IPS-18c (cell line): ENCODE data around the gene CDON.

Experiments
- H3K4me3 ChIP-seq: 2 replicates; pipeline ENCODE4 v1.7.0; 2013; ENCODE audit warnings: low read depth, mild to moderate bottlenecking, low read length, moderate library complexity; ENCODE audit not compliant: insufficient read depth
- H3K9me3 ChIP-seq: one replicate; pipeline ENCODE4 v1.6.1; 2013; ENCODE audit warnings: mild to moderate bottlenecking, low read length, moderate library complexity; ENCODE audit not compliant: control insufficient read depth, insufficient read depth

The CDON gene

DNA sequence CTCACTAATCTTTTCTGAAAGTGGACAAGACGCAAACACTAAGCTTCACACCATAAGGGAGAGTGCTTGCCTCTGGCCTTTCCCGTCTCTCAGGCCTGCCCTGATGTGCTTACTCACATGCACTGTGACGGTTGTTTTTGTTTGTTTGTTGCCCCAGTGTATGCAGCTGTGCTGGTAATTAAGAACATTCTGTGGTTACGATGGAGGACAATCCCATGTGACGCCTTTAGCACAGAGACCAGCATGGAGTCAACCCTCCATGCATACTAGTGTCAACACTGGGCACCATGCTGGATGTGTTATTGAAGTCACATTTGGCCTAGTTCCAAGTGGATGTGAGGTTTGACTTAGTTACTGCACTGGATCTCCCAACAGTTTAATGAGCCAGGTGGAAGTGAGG is 27.8 kb upstream of the CDON start:
- H3K4me3 ChIP-seq: no peak overlapping the region

DNA sequence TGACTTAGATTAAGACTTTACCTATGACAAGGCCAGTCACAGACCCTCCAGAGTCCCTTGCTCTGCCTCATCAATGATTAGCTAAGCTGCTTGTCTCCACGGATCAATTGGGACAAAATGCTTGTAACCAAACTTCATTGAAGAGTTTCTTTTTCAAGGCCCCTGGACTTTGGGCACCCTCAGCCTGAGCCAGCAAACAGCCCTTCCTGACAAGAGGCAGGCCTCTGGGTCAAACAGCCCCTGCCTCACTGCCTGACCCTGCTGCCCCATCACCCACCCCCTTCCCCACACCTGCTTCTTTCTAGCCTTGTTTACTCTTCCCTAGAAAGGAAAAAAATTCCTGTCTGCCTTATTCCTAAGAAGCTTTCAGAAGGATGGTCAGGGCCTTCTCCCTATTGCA is 26.3 kb upstream of the CDON start:
- no peak overlapping the region for H3K4me3 ChIP-seq

More for the DNA sequence above, 27.8 kb upstream of the CDON start:
- H3K9me3 ChIP-seq: no peaks in the 10 kb centered on the region

DNA sequence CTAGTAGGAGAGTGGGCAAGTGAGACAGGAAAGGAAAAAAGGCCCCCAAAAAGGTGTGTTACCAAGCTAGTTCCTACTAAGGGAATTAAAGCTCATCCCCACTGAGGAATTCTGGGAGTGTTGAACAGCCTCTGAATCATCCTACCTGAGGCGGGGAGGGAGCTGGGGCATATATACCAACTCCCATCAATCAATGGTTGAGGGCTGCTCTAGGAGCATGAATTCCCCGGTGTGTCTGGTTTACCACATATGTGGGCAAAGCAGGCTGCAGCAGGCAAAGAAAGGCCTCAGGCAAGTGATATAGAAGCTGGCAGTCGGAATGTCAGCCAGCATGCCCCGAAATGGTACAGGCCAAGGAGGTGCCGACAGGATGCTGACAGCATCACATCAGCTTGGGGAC is 23.6 kb upstream of the CDON start:
- Histone ChIP-seq H3K9me3 (no peaks in the 10 kb centered on the region), H3K4me3 (no peak overlapping the region)

More for the DNA sequence above, 26.3 kb upstream of the CDON start:
- no peaks in the 10 kb centered on the region for H3K9me3 ChIP-seq

GRCh38 chr11:126084608-126084912 is 21.9 kb upstream of the CDON start:
- H3K4me3 ChIP-seq: no peak overlapping the region

GRCh38 chr11:126083829-126084607 is 21.4 kb upstream of the CDON start:
- Histone ChIP-seq H3K4me3 (no peak overlapping the region), H3K9me3 (no peaks in the 10 kb centered on the region)

More at GRCh38 chr11:126084608-126084912, 21.9 kb upstream of the CDON start:
- no peaks in the 10 kb centered on the region for H3K9me3 ChIP-seq

- H3K9me3 ChIP-seq: no peaks in the 10 kb centered on the region
- H3K4me3 ChIP-seq: no peak overlapping the region
Observed at GRCh38 chr11:126082251-126083109, 19.8 kb upstream of the CDON start.

DNA sequence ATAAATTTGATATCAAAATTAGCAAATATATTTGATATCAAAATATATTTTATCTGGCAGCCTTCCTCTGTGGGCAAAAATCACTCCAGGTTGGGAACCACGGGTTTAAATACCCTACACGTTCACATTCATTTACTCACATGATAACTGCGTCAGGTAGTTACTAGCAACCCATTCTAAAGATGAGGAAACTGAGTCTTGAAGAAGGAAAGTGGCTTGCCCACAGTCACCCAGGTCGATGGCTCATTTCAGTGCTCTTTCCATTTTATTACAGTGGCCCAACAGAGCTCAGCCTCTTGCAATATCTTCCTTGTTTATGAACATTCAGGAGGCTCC is 19.2 kb upstream of the CDON start:
- H3K9me3 ChIP-seq: no peaks in the 10 kb centered on the region
- H3K4me3 ChIP-seq: no peak overlapping the region

GRCh38 chr11:126080161-126080941 is 17.7 kb upstream of the CDON start:
- Histone ChIP-seq H3K4me3 (no peak overlapping the region), H3K9me3 (no peaks in the 10 kb centered on the region)

DNA sequence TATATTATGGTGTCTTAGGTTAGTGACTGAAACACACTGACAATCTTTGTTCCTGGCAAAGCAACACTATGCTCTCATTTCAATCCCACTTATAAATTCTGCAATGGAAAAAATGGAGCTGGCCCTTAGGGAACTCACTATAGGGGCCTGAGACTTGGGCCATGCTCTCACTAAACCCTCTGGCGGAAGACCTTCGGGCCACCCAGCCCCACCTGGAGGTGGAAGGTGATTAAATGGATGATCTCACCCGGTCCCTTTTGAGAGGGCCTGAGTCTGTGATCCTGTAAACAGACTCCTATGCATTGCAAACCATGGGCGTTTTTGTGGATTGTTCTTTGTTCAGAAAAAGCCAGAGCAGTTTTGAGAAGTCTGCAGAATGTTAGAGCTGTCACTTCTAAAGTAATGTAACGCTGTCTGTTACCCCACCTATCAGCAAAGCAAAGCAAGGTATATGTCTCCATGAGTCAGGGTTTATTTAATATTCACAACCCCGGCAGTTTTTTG is 17.0 kb upstream of the CDON start:
- Histone ChIP-seq H3K9me3 (no peaks in the 10 kb centered on the region), H3K4me3 (no peak overlapping the region)

GRCh38 chr11:126076641-126077040 is 14.0 kb upstream of the CDON start:
- H3K9me3 ChIP-seq: no peaks in the 10 kb centered on the region

GRCh38 chr11:126072801-126073594 is 10.3 kb upstream of the CDON start:
- Histone ChIP-seq H3K9me3 (no peaks in the 10 kb centered on the region), H3K4me3 (no peak overlapping the region)

More at GRCh38 chr11:126076641-126077040, 14.0 kb upstream of the CDON start:
- no peak overlapping the region for H3K4me3 ChIP-seq

DNA sequence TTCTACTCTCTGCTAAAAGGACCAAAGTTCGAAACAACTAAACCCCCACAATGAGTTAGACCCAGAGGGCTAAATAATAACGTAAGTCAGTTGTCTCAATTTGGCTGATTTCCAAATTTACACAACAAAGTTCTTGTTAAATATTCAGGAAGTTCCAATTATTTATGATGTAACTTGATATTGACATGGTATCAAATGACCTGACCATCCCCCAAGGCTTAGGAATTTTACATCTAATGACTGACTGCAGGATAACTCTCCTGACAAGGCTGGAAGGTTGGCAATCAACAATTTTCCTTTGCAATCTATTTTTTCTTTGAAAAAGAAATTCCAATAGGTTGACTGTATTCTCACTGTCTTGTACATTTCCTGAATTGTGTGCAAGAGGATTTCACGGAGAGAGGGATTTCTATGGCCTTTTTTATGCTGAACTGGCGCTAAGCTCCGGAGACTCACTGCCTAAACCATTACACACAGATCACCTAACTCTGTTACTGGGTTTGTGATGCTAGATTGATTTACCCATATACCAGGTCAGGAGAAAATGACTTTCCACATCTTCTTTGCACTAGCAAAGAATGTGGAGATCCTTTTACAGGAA is 9.6 kb upstream of the CDON start:
- Histone ChIP-seq H3K9me3 (no peaks in the 10 kb centered on the region), H3K4me3 (no peak overlapping the region)

DNA sequence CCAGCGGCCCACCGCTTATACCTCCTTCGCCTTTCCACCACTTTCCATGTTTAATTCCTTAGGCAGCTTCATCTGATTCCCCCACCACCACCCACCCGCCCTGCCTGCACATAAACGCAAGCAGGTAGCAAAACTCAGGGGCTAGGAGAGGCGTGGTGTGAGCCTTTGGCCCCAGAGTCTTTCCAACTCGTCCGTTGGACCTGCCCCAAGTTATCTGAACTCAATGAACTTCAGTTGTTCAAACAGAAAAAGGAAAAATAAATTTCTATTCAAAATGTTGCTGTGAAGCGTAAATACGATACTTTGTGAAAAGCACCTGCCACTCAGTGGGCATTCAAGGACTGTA is 814 bp upstream of the CDON start:
- H3K4me3 ChIP-seq: peak overlapping the region; percentile 44; the same call in 1 of the 2 replicates
- no peaks in the 10 kb centered on the region for H3K9me3 ChIP-seq

DNA sequence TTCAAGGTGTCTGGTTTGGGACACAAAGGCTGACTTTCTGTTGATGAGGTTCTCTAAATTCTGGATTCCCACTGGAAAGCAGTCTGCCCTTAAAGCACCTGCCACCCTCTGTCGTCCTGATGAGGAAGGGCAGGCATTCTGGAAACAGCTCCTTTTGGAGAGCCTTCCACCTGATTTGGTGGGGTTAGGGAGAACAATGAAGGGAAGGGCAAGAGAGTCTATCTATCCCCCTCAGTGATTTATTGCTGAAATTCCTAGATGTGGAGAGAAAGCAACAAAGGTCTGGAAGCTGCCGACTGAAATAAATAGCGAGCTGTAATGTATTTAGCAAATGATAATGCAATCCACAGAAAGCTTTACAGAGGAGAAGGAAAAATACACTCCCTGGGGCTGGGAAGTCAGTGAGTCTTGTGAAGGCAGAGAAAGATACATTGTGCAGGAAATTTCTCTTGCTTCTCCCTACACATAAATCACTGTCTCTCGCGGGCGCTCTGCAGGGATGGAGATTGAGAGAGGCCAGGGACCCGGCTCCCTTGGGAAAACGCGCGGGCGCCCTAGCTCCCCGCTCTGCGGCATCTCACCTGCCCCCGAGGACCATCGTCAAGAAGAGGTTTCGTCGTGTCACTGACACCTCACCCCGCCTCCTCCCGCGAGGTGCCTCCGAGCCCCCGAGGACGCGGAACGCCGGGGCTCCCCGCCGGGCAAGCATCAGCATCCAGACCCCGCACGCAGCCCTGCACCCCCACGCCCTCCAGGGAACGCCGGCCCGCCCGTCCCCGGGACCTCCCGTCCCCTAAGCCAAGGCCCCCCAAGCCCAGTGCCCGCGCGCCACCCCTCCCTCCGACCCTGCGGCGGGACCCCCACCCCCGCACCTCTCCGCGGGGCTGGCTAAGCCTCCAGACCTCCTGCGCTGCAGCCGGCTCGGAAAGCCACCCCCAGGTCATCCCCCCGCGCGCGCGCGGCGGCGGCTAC is 673 bp downstream of the CDON start:
- Histone ChIP-seq H3K4me3 (peak overlapping the region; percentile 54), H3K9me3 (no peaks in the 10 kb centered on the region)

- Histone ChIP-seq H3K4me3 (no peak overlapping the region), H3K9me3 (no peaks in the 10 kb centered on the region)
Observed at GRCh38 chr11:126060757-126061171, 1.9 kb downstream of the CDON start.
